ENCODE data around the gene BOD1. TPM values are rescaled to one million over a fixed set of nuclear protein-coding genes. Genes with fewer than 3 reads are reported as not detected.

The BOD1 gene
- total RNA-seq, 4 donors from 2014 or later = 43.9 to 58.3 (median 48.3) TPM

- H3K4me1 ChIP-seq = peaks cover 0 to 7% (median 0%) of the 10 kb centered on the region in 4 donors
- H3K9me3 ChIP-seq = peaks cover 0 to 15% (median 9%) of the 10 kb centered on the region in 4 donors
- DNase-seq (ENCODE audit: extremely low spot score) = no peak
- H3K27me3 ChIP-seq = no peaks in the 10 kb centered on the region
- intact Hi-C loops (cut with DNase I) = no loop called here
- H3K36me3 ChIP-seq = no peaks in the 10 kb centered on the region
- TF ChIP-seq CTCF (IDR thresholded peaks at IDR 0.05) (peak; percentile 57 to 73 (median 68)), POLR2A (IDR thresholded peaks at IDR 0.05; ENCODE audit: low read depth) (no peak)
- 72% methylated on average over 17 of the region's 17 CpGs for WGBS
- no peak overlapping the region for H3K27ac ChIP-seq (replicated peaks in 1 of 4)
- H3K4me3 ChIP-seq = no peak overlapping the region
Measured at GRCh38 chr5:173581408-173582215, 34.8 kb downstream of the BOD1 start.

GRCh38 chr5:173578947-173579615, 37.4 kb downstream of the BOD1 start:
- no peak overlapping the region for H3K4me3 ChIP-seq
- H3K4me1 ChIP-seq = peaks cover 0 to 7% (median 0%) of the 10 kb centered on the region in 4 donors
- no peak overlapping the region for H3K27ac ChIP-seq (replicated peaks in 1 of 4)
- no peak for DNase-seq (ENCODE audit: extremely low spot score)
- TF ChIP-seq CTCF (IDR thresholded peaks at IDR 0.05) = no peak
- no peak for TF ChIP-seq POLR2A (IDR thresholded peaks at IDR 0.05; ENCODE audit: low read depth)
- no peak for TF ChIP-seq EP300 (IDR thresholded peaks at IDR 0.05)
- no peak for TF ChIP-seq POLR2AphosphoS5 (IDR thresholded peaks at IDR 0.05)
- WGBS = 91% methylated on average over 2 of the region's 4 CpGs
- H3K27me3 ChIP-seq = no peaks in the 10 kb centered on the region
- peaks cover 0 to 15% (median 9%) of the 10 kb centered on the region in 4 donors for H3K9me3 ChIP-seq
- no peaks in the 10 kb centered on the region for H3K36me3 ChIP-seq
- intact Hi-C loops (cut with DNase I) = no loop called here

- Histone ChIP-seq H3K27me3 (no peaks in the 10 kb centered on the region), H3K36me3 (no peaks in the 10 kb centered on the region), H3K27ac (replicated peaks in 1 of 4) (no peak overlapping the region), H3K9me3 (peaks cover 0 to 15% (median 9%) of the 10 kb centered on the region in 4 donors), H3K4me1 (peaks cover 5 to 9% (median 7%) of the 10 kb centered on the region in 4 donors), H3K4me3 (no peak overlapping the region)
- no peak for DNase-seq (ENCODE audit: extremely low spot score)
- no peak for TF ChIP-seq EP300 (IDR thresholded peaks at IDR 0.05)
- no peak for TF ChIP-seq POLR2A (IDR thresholded peaks at IDR 0.05; ENCODE audit: low read depth)
- no peak for TF ChIP-seq POLR2AphosphoS5 (IDR thresholded peaks at IDR 0.05)
- TF ChIP-seq CTCF (IDR thresholded peaks at IDR 0.05) = no peak
- WGBS = 100% methylated on average over 3 of the region's 5 CpGs
- intact Hi-C loops (cut with DNase I) = no loop called here
Measured at GRCh38 chr5:173577817-173578216, 38.6 kb downstream of the BOD1 start.

GRCh38 chr5:173577166-173577565, 39.3 kb downstream of the BOD1 start:
- intact Hi-C loops (cut with DNase I) = no loop called here
- TF ChIP-seq POLR2A (IDR thresholded peaks at IDR 0.05; ENCODE audit: low read depth) (no peak), EP300 (IDR thresholded peaks at IDR 0.05) (no peak), POLR2AphosphoS5 (IDR thresholded peaks at IDR 0.05) (no peak), CTCF (IDR thresholded peaks at IDR 0.05) (no peak)
- Histone ChIP-seq H3K9me3 (peaks cover 0 to 15% (median 9%) of the 10 kb centered on the region in 4 donors), H3K4me1 (peaks cover 9 to 15% (median 13%) of the 10 kb centered on the region in 4 donors), H3K27me3 (no peaks in the 10 kb centered on the region), H3K4me3 (no peak overlapping the region), H3K27ac (replicated peaks in 1 of 4) (no peak overlapping the region), H3K36me3 (no peaks in the 10 kb centered on the region)
- 89% methylated on average over 3 of the region's 3 CpGs for WGBS
- DNase-seq (ENCODE audit: extremely low spot score) = no peak
